Transverse colon (tissue), 4 donors: ENCODE data around the gene PACSIN2.

Experiments used
- CTCF ChIP-seq, 5 experiments: fragments of 200-600 bp in 3 of 5; fragments of 450-650 bp in 2 of 5; sonication (generic) in 3 of 5; IDR thresholded peaks; 1 replicate in 2 of 5; 2 replicates in 3 of 5; pipeline ENCODE4 v1.5.1; 2016 to 2017; ENCODE audit warnings: antibody characterized with exemption in 5 of 5, inconsistent platforms in 3 of 5, mild to moderate bottlenecking in 2 of 5, moderate library complexity in 1 of 5
- EP300 ChIP-seq: sonication (generic); formaldehyde crosslinking; IDR thresholded peaks from one replicate; pipeline ENCODE4 v1.6.1; 2017; ENCODE audit warnings: antibody characterized with exemption, low read depth
- POLR2A ChIP-seq: fragments of 450-650 bp; IDR thresholded peaks from one replicate; pipeline ENCODE4 v1.6.1; 2016; ENCODE audit warnings: antibody characterized with exemption, mild to moderate bottlenecking, moderate library complexity
- POLR2AphosphoS5 ChIP-seq, 3 donors: sonication (generic); formaldehyde crosslinking; IDR thresholded peaks; one replicate each; pipeline ENCODE4 v1.6.1; 2016; ENCODE audit warnings: antibody characterized with exemption in 3 of 3

- TF ChIP-seq CTCF (IDR thresholded peaks at IDR 0.05), result no peak
- no peak for TF ChIP-seq POLR2AphosphoS5 (IDR thresholded peaks at IDR 0.05)
- no peak for TF ChIP-seq POLR2A
- no peak for TF ChIP-seq EP300
Measured at GRCh38 chr22:42945736-42946135, 69.2 kb downstream of the PACSIN2 start.
